ENCODE data around the gene VMP1.

- TF ChIP-seq, protein P1, sequence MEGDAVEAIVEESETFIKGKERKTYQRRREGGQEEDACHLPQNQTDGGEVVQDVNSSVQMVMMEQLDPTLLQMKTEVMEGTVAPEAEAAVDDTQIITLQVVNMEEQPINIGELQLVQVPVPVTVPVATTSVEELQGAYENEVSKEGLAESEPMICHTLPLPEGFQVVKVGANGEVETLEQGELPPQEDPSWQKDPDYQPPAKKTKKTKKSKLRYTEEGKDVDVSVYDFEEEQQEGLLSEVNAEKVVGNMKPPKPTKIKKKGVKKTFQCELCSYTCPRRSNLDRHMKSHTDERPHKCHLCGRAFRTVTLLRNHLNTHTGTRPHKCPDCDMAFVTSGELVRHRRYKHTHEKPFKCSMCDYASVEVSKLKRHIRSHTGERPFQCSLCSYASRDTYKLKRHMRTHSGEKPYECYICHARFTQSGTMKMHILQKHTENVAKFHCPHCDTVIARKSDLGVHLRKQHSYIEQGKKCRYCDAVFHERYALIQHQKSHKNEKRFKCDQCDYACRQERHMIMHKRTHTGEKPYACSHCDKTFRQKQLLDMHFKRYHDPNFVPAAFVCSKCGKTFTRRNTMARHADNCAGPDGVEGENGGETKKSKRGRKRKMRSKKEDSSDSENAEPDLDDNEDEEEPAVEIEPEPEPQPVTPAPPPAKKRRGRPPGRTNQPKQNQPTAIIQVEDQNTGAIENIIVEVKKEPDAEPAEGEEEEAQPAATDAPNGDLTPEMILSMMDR (IDR thresholded peaks at IDR 0.05): no peak
- TF ChIP-seq EZH2 (IDR thresholded peaks at IDR 0.05; ENCODE audit: borderline replicate concordance, insufficient read depth, low read depth, low read length, poor library complexity, severe bottlenecking): no peak
Measured at GRCh38 chr17:59707971-59708430, 547 bp downstream of the VMP1 start.

Measured in B cell (primary cell).